Measurements from ENCODE around the gene LPAR3.

Gene LPAR3

GRCh38 chr1:84892705-84893618 lies at the start of gene LPAR3 (continued):
- TF ChIP-seq INSM2 (tag by site-specific recombination; IDR thresholded peaks at IDR 0.05), result 0 out of 2 replicates have a peak, but pooled peaks have one; percentile 9
- TF ChIP-seq ZNF610 (tag by site-specific recombination; IDR thresholded peaks at IDR 0.05; ENCODE audit: borderline replicate concordance), result peak; percentile 87
- TF ChIP-seq REPIN1 (tag by site-specific recombination; IDR thresholded peaks at IDR 0.05; ENCODE audit: low read depth), result 0 out of 2 replicates have a peak, but pooled peaks have one; percentile 42
- TF ChIP-seq ZNF501 (tag by site-specific recombination; IDR thresholded peaks at IDR 0.05), result peak; percentile 66
- no peak for TF ChIP-seq GFI1B (tag by site-specific recombination; IDR thresholded peaks at IDR 0.05)
- no peak for TF ChIP-seq ZNF707 (tag by site-specific recombination; IDR thresholded peaks at IDR 0.05)
- TF ChIP-seq ZNF623 (tag by site-specific recombination; IDR thresholded peaks at IDR 0.05), result no peak
- TF ChIP-seq ZNF843 (tag by site-specific recombination; IDR thresholded peaks at IDR 0.05), result no peak
- no peak for TF ChIP-seq ZNF148 (tag by site-specific recombination; IDR thresholded peaks at IDR 0.05; ENCODE audit: borderline replicate concordance)
- TF ChIP-seq ZXDB (tag by site-specific recombination; IDR thresholded peaks at IDR 0.05), result peak; percentile 60; the same call in 1 of the 2 replicates
- no peak for TF ChIP-seq ZNF626 (tag by site-specific recombination; IDR thresholded peaks at IDR 0.05)
- TF ChIP-seq HOXD13 (CRISPR knock-in tag; IDR thresholded peaks at IDR 0.05; ENCODE audit: borderline replicate concordance), result no peak
- TF ChIP-seq ZNF248 (tag by site-specific recombination; IDR thresholded peaks at IDR 0.05), result no peak
- no peak for TF ChIP-seq ZNF488 (tag by site-specific recombination; IDR thresholded peaks at IDR 0.05)
- TF ChIP-seq ZIC2 (tag by site-specific recombination; IDR thresholded peaks at IDR 0.05), result no peak; the same call in 1 of the 2 replicates
- no peak for TF ChIP-seq ZNF184 (tag by site-specific recombination; IDR thresholded peaks at IDR 0.05)
- no peak for TF ChIP-seq ZNF404 (tag by site-specific recombination; IDR thresholded peaks at IDR 0.05)
- no peak for TF ChIP-seq ZNF132 (tag by site-specific recombination; IDR thresholded peaks at IDR 0.05; ENCODE audit: borderline replicate concordance)
- TF ChIP-seq ZNF560 (tag by site-specific recombination; IDR thresholded peaks at IDR 0.05; ENCODE audit: borderline replicate concordance), result no peak
- peak; percentile 54; the same call in 1 of the 2 replicates for TF ChIP-seq KLF8 (tag by site-specific recombination; IDR thresholded peaks at IDR 0.05)
- no peak for TF ChIP-seq WT1 (tag by site-specific recombination; IDR thresholded peaks at IDR 0.05)
- peak; percentile 75 for TF ChIP-seq PRDM10 (tag by site-specific recombination; IDR thresholded peaks at IDR 0.05)
- no peak for TF ChIP-seq ZNF16 (tag by site-specific recombination; IDR thresholded peaks at IDR 0.05; ENCODE audit: low read depth)
- no peak for TF ChIP-seq ZNF174 (tag by site-specific recombination; IDR thresholded peaks at IDR 0.05)
- TF ChIP-seq ZNF561 (tag by site-specific recombination; IDR thresholded peaks at IDR 0.05; ENCODE audit: borderline replicate concordance), result 0 out of 2 replicates have a peak, but pooled peaks have one; percentile 72
- TF ChIP-seq HIC1 (tag by site-specific recombination; IDR thresholded peaks at IDR 0.05), result no peak
- TF ChIP-seq ZFP3 (tag by site-specific recombination; IDR thresholded peaks at IDR 0.05; ENCODE audit: low read depth), result no peak
